CD4-positive, alpha-beta T cell (primary cell): ENCODE results near the gene PAQR4. TPM values are rescaled to one million over a fixed set of nuclear protein-coding genes. Genes with fewer than 3 reads are reported as not detected.

ENCODE experiments used
- ATAC-seq: fragments of 200-7000 bp; cut with Tn5 transposase; one replicate; pipeline ENCODE4 v1.10.0; 2022; ENCODE audit warnings: mild to moderate bottlenecking; ENCODE audit not compliant: poor library complexity
- CTCF ChIA-PET: fragments of 350-600 bp; sonication (Branson Sonifier 250); formaldehyde crosslinking; loops from one replicate; lab custom pipeline; 2021; ENCODE audit warnings: antibody characterized with exemption, inconsistent platforms; lab: Charles Lee
- POLR2A ChIA-PET: fragments of 350-600 bp; sonication (Branson Sonifier 250); formaldehyde crosslinking; loops from one replicate; lab custom pipeline; 2021; ENCODE audit warnings: antibody characterized with exemption, inconsistent platforms; lab: Charles Lee
- DNase-seq, 14 experiments: peaks; one replicate each; pipeline ENCODE4 v3.0.0-alpha.2; 2013 to 2020; ENCODE audit warnings: mixed read lengths in 2 of 14
- H3K27ac ChIP-seq, 2 donors: one replicate each; pipeline versions ENCODE4 v1.5.1 to v1.7.0; 2013; ENCODE audit warnings: low read length in 2 of 2, low read depth in 1 of 2, mild to moderate bottlenecking in 1 of 2
- H3K27me3 ChIP-seq, 2 experiments: 1 replicate in 1 of 2; 2 replicates in 1 of 2; pipeline versions ENCODE4 v1.6.1 to v1.7.0; 2013; ENCODE audit warnings: low read length in 2 of 2, control low read depth in 1 of 2, mild to moderate bottlenecking in 1 of 2, moderate library complexity in 1 of 2; ENCODE audit not compliant: insufficient read depth in 2 of 2, control insufficient read depth in 1 of 2
- H3K36me3 ChIP-seq: one replicate; pipeline ENCODE4 v1.6.1; 2013; ENCODE audit warnings: low read length, control low read depth; ENCODE audit not compliant: insufficient read depth
- H3K4me1 ChIP-seq: one replicate; pipeline ENCODE4 v1.6.1; 2013; ENCODE audit warnings: low read length, control low read depth; ENCODE audit not compliant: insufficient read depth
- H3K4me3 ChIP-seq: one replicate; pipeline ENCODE4 v1.5.1; 2013; ENCODE audit warnings: mild to moderate bottlenecking, low read length, moderate library complexity
- H3K9me3 ChIP-seq, 2 experiments: 1 replicate in 1 of 2; 2 replicates in 1 of 2; pipeline versions ENCODE4 v1.6.1 to v1.7.0; 2013; ENCODE audit warnings: low read length in 2 of 2, mild to moderate bottlenecking in 2 of 2, control low read depth in 1 of 2, moderate library complexity in 1 of 2; ENCODE audit not compliant: control insufficient read depth in 1 of 2, insufficient read depth in 1 of 2
- H3K27ac Mint-ChIP-seq: one replicate; pipeline ENCODE4 v1.8.0; 2020; ENCODE audit warnings: mixed read lengths
- H3K27me3 Mint-ChIP-seq: one replicate; pipeline ENCODE4 v1.8.0; 2021; ENCODE audit warnings: mixed read lengths
- H3K36me3 Mint-ChIP-seq: one replicate; pipeline ENCODE4 v1.8.0; 2021; ENCODE audit warnings: low read depth, mixed read lengths
- H3K4me1 Mint-ChIP-seq: one replicate; pipeline ENCODE4 v1.8.0; 2021; ENCODE audit warnings: low read depth, mixed read lengths
- H3K4me3 Mint-ChIP-seq: one replicate; pipeline ENCODE4 v1.8.0; 2020; ENCODE audit warnings: mild to moderate bottlenecking, mixed read lengths
- H3K9me3 Mint-ChIP-seq: one replicate; pipeline ENCODE4 v1.8.0; 2020; ENCODE audit warnings: mixed read lengths
- intact Hi-C, 2 experiments: fragments of 100-400 bp; cut with DNase I in 1 of 2; cut with micrococcal nuclease in 1 of 2; formaldehyde crosslinking; loops; one replicate each; pipeline versions ENCODE4 v1.15.1 to v1.9.0; 2023 to 2025; cut with DNase I, micrococcal nuclease
- total RNA-seq, 174 experiments: library from RNA in 2 of 174; stranded (reverse) in 2 of 174; gene quantifications; one replicate each; pipeline ENCODE4 v1.2.3 and lab custom pipeline; 2021 to 2026
- TF ChIP-seq, protein P1 (sequence below): fragments of 200-600 bp; IDR thresholded peaks from one replicate; pipeline ENCODE4 v1.8.0; 2022; ENCODE audit warnings: antibody characterized with exemption, mild to moderate bottlenecking

Gene PAQR4
- total RNA-seq, 2 experiments from 2014 or later = 0.39 to 0.44 TPM

DNA sequence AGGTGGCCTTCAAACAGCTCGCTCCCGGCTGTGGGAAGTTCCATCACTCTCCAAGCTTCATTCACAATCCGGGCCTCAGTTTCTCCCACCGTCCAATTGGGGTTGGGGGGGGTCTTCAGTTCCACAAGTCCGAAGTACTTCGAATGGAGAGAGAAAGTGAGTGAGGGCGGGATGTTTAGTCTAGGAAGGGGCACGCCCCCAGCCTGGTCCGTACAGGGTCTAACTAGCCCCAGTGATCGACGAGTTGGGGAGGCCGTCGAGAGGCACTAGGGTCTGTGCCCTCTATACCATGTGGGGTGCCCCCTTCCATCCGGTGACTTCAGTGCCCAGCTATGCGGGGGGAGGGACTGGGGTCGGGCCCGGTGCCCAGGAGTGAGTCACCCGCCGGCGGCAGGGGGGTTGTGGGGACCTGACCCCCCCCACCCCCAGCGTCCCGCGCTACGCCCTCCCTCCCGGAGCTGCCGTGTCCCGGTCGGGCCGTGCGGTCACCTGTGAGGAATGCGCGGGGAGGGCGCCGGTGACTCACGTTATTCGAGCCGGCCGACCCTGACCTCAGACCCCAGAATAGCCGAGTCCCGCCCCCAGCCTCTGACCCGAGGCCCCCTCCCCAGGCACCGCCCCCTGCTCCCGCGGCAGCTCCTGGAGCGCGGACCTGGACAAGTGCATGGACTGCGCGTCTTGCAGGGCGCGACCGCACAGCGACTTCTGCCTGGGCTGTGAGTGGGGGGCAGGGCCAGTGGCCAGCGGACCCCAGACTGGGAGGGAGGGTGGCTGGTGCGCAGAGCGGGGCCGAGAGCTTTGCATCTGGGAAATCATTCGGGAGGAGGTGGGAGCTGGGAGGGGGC, 51.7 kb downstream of the PAQR4 start:
- Histone ChIP-seq H3K4me3 (peak overlapping the region; percentile 63), H3K4me1 (peaks cover 75% of the 10 kb centered on the region), H3K27me3 (peaks cover 3 to 4% of the 10 kb centered on the region in 2 experiments), H3K9me3 (no peaks in the 10 kb centered on the region), H3K27ac (peak overlapping the region; percentile 35 to 80), H3K36me3 (peaks cover 3% of the 10 kb centered on the region)
- Mint-ChIP-seq H3K4me1 (peaks cover 49% of the 10 kb centered on the region), H3K9me3 (no peaks in the 10 kb centered on the region), H3K27ac (peak overlapping the region; percentile 78), H3K36me3 (peaks cover 5% of the 10 kb centered on the region), H3K27me3 (peaks cover 4% of the 10 kb centered on the region), H3K4me3 (peak overlapping the region; percentile 85)
- CTCF ChIA-PET = interaction anchor here (0.7 to 5.4 kb wide), 8 partner anchors 8 to 109 kb away, joined by 3 to 38 read pairs (median 6); no protein-coding TSS in a partner anchor
- POLR2A ChIA-PET = interaction anchor here (0.7 to 3.3 kb wide), 11 partner anchors 9 to 1035 kb away, joined by 3 to 24 read pairs (median 4); partner anchors contain the start of genes NAA60, PKMYT1, ZNF213 and ZNF263
- TF ChIP-seq, protein P1, sequence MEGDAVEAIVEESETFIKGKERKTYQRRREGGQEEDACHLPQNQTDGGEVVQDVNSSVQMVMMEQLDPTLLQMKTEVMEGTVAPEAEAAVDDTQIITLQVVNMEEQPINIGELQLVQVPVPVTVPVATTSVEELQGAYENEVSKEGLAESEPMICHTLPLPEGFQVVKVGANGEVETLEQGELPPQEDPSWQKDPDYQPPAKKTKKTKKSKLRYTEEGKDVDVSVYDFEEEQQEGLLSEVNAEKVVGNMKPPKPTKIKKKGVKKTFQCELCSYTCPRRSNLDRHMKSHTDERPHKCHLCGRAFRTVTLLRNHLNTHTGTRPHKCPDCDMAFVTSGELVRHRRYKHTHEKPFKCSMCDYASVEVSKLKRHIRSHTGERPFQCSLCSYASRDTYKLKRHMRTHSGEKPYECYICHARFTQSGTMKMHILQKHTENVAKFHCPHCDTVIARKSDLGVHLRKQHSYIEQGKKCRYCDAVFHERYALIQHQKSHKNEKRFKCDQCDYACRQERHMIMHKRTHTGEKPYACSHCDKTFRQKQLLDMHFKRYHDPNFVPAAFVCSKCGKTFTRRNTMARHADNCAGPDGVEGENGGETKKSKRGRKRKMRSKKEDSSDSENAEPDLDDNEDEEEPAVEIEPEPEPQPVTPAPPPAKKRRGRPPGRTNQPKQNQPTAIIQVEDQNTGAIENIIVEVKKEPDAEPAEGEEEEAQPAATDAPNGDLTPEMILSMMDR = no peak
- intact Hi-C loops = loop anchor here (2.0 to 10.0 kb wide), 3 partner anchors 16 to 434 kb away; no protein-coding TSS in a partner anchor
- ATAC-seq (peak; percentile 10), DNase-seq (peak in 13 of 14 experiments; percentile 45 to 87 (median 70))

- intact Hi-C loops = loop anchor here (2.0 to 10.0 kb wide), 3 partner anchors 17 to 433 kb away; no protein-coding TSS in a partner anchor
- peaks cover 11% of the 10 kb centered on the region for H3K36me3 ChIP-seq
- CTCF ChIA-PET = interaction anchor here (1.4 to 5.4 kb wide), 7 partner anchors 10 to 108 kb away, joined by 3 to 38 read pairs (median 6); no protein-coding TSS in a partner anchor
- H3K36me3 Mint-ChIP-seq = peaks cover 13% of the 10 kb centered on the region
- H3K4me1 Mint-ChIP-seq = peaks cover 49% of the 10 kb centered on the region
- POLR2A ChIA-PET = interaction anchor here (1.0 to 3.3 kb wide), 6 partner anchors 8 to 261 kb away, joined by 3 to 24 read pairs (median 8); partner anchors contain the start of gene ZNF263
- H3K4me3 Mint-ChIP-seq = peak overlapping the region; percentile 66
- peak overlapping the region; percentile 63 for H3K4me3 ChIP-seq
- ATAC-seq (peak; percentile 21), DNase-seq (peak; percentile 28 to 90 (median 74))
- no peaks in the 10 kb centered on the region for H3K9me3 Mint-ChIP-seq
- H3K4me1 ChIP-seq = peaks cover 77% of the 10 kb centered on the region
- peaks cover 3 to 4% of the 10 kb centered on the region in 2 experiments for H3K27me3 ChIP-seq
- no peaks in the 10 kb centered on the region for H3K9me3 ChIP-seq
- H3K27me3 Mint-ChIP-seq = no peaks in the 10 kb centered on the region
- peak overlapping the region; percentile 35 to 80 for H3K27ac ChIP-seq
- H3K27ac Mint-ChIP-seq = peak overlapping the region; percentile 78
- TF ChIP-seq, protein P1 = peak; percentile 28
These were observed 52.5 kb downstream of the PAQR4 start for GRCh38 chr16:3021449-3022207.

GRCh38 chr16:3022208-3022683, 53.1 kb downstream of the PAQR4 start:
- Mint-ChIP-seq H3K27ac (peak overlapping the region; percentile 78), H3K36me3 (peaks cover 19% of the 10 kb centered on the region), H3K4me1 (peaks cover 49% of the 10 kb centered on the region), H3K27me3 (no peaks in the 10 kb centered on the region), H3K4me3 (peak overlapping the region; percentile 66), H3K9me3 (no peaks in the 10 kb centered on the region)
- Histone ChIP-seq H3K36me3 (peaks cover 17% of the 10 kb centered on the region), H3K4me1 (peaks cover 77% of the 10 kb centered on the region), H3K27me3 (peaks cover 2 to 3% of the 10 kb centered on the region in 2 experiments), H3K27ac (peak overlapping the region; percentile 35 to 80), H3K9me3 (no peaks in the 10 kb centered on the region), H3K4me3 (no peak overlapping the region)
- ChIA-PET POLR2A (interaction anchor here (0.7 to 3.3 kb wide), 9 partner anchors 8 to 379 kb away, joined by 3 to 24 read pairs (median 5); partner anchors contain the start of genes ZNF174 and ZSCAN32), CTCF (interaction anchor here (1.4 to 5.4 kb wide), 7 partner anchors 9 to 107 kb away, joined by 3 to 38 read pairs (median 6); no protein-coding TSS in a partner anchor)
- TF ChIP-seq, protein P1 = no peak
- DNase-seq = peak in 13 of 14 experiments; percentile 64 to 90 (median 81)
- ATAC-seq = peak; percentile 18
- intact Hi-C loops = loop anchor here in 1 of 2 experiments (10.0 kb wide), 1 partner anchor 433 kb away; no protein-coding TSS in a partner anchor
